ENCODE measurements around the gene PPAN.

PPAN gene

DNA sequence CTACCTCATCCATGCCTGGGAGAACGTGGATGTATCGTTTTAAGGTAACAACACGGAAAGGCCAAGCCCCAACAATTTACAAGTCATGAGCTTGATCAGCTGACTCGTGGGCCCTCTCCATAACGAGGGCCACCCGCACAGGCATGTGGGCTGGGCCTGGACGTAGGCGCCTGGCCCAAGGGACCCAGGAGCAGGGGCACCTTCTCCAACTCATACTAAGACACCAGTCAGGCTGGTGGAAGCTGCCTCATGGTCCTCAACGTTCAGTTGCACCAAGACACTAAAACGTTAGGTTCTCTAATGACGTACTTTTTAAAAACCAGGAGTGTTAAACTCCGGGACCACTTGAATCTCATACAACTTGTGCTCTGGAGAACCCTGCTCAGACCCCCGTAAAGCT lies 35.3 kb downstream of the PPAN start:
- DNase-seq (ENCODE audit: low read depth), result no peak

DNA sequence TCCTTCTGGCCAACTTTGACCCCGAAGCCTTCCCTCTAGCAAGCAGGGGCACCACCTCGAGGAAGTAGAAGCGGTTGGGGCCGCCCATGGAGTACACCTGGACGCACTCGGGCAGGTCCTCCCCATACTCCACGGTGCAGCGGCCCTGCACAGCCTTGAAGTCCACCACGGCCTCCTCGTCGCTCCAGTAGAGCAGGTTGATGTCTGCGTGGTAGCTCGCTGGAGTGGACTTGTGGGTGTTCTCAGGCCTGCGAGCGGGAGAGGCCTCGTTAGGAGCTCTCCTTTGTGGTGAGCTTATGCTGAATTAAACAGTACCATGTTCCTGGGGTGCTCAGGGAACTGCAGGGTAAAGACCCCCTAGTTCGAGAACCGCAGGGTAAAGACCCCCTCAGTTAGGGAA lies 35.8 kb downstream of the PPAN start:
- DNase-seq (ENCODE audit: low read depth), result no peak

DNA sequence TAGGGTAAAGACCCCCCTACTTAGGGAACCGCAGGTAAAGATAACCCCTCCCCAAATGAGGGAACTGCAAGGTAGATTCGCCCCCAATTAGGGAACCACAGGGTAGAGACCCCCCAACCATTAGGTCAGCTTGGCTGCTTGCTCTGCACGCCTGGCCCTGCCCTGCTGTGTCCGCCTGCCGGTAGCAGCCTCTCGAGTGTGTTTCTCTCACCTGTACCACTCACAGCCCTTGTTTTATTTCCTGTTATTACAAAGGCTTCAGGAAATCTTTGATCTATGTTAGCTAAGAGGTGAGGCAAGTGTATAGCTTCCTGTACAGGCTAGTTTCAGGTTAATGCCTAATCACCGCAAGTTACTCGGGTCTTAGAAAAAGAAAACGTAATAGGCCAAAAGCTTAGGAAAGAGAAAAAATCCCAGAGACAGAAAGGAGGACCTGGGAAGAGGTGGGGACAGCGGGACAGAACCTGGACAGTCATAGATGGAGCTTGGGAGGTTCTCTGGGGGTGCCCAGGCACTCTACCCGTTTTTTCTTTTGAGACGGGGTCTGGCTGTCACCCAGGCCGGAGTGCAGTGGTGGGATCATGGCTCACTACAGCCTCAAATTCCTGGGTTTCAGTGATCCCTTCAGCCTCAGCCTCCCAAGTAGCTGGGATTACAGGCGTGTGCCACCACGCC lies 36.7 kb downstream of the PPAN start:
- no peak for DNase-seq (ENCODE audit: low read depth)

DNA sequence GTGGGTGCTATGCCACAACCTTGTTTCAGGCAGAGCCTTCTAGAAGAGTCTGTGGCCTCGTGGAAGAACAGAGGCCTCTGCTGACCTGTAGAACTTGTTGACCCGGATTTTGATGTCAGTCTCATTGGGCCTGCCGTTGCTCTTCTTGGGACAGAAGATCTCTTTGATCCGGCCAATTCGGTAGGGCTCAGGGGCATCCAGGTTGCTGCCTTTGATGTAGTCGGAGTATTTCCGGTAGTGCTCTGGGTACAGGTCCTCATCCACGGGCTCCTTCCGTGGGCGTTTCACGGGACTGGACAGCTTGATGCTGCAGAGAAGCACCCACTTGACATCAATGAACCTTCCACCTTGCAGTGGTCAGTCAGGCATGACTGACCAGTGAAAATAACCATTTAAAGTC lies 37.5 kb downstream of the PPAN start:
- no peak for DNase-seq (ENCODE audit: low read depth)

DNA sequence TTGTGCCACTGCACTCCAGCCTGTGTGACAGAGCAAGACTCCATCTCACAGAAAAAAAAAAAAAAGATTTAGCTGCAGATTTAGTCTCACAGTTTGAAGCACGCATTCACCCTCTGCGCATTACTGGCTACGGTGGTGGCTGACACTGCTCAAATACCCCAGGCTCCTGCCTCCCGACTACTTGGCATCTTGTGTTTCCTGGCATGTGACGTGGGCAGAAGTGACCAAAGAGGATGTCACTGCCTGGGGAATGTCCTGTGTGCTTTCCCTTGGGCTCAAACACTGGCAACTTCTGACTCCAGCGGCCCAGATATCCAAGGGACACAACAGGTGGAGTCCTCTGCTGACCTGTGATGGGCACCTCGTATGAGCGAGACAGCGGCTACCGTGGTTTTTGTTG lies 38.2 kb downstream of the PPAN start:
- DNase-seq (ENCODE audit: low read depth), result no peak

DNA sequence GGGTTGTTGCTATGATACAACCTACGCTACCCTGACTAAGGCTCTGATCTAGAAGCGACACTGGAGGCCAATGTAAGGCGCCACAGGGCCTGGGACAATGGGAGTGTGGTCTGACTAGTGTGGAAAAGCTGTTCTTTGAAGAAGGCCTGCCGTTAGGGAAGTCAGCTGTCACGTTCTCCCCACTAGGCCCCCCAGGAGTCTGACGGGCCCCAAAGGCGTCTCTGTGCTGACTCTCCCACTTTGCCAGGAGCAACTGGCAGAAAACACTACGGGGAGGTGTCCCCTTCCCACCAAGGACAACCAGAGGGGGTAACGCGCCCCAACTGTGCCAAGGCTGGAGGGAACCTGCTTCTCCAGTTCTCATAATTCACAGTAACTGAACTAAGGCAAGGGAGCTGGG lies 38.9 kb downstream of the PPAN start:
- no peak for DNase-seq (ENCODE audit: low read depth)

DNA sequence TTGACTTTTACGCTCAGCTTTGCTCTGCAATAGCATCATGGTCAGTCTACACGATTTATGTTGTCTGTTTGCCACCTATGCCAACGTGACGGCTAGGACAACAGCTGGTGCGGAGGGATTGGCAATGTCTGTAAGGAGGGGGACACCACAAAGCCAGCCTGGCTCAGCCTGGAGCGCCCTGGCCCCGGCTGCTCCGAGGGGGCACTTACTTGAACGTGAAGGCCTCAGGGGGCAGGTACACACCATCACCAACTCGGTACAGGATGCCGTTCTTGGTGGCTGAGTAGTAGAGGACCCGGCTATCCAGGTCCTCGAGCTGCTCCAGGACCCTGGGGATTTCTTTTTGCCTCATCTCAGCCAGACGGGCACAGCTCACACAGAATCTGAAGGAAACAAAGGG lies 40.0 kb downstream of the PPAN start:
- DNase-seq (ENCODE audit: low read depth), result no peak

DNA sequence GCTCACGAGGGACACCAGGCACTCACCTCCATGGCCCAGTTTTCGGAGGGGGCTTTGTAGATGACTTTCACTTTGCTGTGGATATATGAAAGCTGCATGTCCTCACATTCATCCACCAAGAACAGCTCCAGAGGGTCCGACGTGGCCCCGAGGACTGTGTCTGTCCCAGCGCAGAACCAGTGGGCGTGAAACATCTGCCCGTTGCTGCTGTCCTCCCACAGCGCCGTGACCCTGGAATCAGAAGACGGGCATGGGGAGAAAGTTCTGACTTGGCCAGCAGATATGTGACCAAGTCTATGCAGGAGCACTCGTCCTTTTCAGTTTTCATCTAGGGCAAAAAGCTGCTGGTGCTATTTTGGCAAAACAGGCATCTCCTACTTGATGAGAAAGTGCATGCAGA lies 43.3 kb downstream of the PPAN start:
- DNase-seq (ENCODE audit: low read depth), result no peak

DNA sequence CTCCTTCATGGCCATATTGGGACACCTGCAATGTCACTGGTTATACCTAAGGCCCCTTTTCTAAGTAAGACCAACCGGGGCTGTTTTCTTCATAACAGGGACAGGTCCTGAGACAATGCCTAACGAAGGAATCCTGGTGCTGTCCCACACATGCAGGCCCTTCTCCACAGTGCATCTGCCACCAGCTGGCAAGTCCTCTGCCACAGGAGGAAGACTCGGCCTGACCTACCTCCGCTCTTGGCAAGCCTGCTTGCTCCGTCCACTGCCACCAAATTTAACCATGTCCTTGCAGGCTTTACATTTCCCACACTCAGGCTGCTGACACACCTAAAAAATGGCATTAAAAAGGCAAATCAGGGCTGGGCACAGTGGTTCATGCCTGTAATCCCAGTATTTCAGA lies 45.4 kb downstream of the PPAN start:
- no peak for DNase-seq (ENCODE audit: low read depth)

DNA sequence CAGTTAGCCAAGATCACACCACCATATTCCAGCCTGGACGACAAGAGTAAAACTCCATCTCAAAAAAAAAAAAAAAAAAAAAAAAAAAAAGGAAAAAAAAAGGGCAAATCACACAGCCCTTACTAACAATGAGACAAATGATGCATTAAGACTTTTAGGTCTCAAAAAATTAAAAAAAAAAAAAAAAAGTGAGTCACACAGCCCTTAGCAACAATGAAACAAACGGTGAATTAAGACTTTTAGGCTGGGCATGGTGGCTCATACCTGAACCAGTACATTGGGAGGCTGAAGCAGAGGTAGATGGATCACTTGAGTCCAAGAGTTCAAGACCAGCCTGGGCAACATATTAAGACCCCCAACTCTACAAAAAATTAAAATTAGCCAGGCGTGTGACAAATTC lies 45.9 kb downstream of the PPAN start:
- DNase-seq (ENCODE audit: low read depth), result no peak

DNA sequence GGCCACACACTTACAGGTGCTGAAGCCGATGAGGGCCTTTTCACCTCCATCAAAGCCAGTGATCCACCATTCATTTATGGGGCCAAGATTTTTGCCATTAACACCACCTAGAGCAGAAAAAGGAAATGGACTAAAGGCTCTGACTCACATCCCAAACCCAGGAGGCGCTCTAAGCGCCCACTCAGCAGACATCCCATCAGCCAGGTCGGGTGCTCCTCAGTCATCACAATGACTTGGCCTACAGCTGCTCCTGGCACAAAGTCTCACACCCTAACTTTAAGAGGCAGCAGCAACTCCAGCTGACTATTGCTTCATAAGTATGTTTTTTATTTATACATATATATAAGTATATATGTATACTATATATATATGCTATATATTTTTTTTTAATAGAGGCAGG lies 49.7 kb downstream of the PPAN start:
- no peak for DNase-seq (ENCODE audit: low read depth)

DNA sequence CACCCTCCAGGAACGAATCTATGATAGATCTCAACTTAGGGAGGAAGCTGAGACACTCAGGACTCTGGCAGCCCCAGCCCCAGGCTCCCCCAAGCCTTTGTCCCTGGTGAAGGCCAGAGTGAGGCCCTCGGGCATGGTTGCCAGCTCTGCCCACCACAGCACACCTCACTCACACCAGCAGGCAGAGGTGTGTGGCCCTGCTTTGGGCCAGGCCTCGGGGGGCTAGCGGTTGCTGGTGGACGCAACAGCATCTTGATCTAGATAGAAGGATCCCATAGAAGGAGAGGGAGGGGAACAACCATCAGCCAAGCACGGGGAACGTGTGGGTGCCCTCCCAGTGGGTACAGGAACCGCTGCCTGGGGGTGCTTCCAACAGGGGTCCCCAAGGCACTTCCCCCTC lies 51.9 kb downstream of the PPAN start:
- DNase-seq (ENCODE audit: low read depth), result no peak

DNA sequence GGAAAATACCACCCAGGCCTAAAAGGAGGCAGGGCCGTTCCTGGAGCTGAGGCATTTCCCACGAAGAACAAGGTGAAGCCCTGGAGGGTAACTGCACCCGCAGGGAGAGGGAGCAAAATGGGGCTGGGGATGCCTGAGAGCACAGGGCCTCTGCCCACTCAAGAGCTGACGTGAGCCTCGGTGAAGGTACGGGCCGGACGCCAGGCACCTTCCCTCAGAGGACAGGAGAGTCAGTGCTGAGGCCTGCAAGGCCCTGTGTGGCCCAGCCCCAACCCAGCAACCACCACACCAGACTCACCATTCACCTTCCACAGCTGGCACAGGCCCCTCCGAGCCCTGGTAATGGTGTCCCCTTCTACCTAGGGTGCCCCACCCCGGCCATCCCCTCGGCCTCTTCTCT lies 52.3 kb downstream of the PPAN start:
- DNase-seq (ENCODE audit: low read depth), result no peak

DNA sequence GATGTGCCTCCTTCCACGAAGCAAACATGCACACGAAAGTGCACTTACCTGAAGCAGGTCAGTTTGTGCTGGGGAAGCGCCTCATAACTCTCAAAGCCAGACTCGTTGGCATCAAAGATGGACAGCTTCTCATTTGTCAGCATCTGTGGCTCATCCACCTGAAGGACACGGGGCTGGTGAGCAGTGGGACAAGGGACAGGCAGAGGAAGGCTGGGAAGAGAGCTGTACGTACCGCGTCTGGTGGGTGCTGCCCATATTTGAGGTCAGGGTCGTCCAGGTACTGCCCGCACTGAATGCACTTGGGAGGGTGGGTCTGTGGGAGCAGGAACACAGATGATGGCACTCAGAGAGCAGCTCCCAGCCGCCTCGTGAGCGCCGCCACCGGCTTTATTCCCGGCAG lies 53.4 kb downstream of the PPAN start:
- no peak for DNase-seq (ENCODE audit: low read depth)

Data from amniotic epithelial cell (primary cell).